Thyroid gland (tissue), 4 donors: ENCODE results near the gene PCBD2.

Source experiments
- CTCF ChIP-seq, 6 experiments: fragments of 200-600 bp in 3 of 6; fragments of 450-650 bp in 3 of 6; sonication (generic) in 3 of 6; IDR thresholded peaks; one replicate each; pipeline ENCODE4 v1.5.1; 2016 to 2019; ENCODE audit warnings: antibody characterized with exemption in 6 of 6, mild to moderate bottlenecking in 2 of 6, inconsistent platforms in 1 of 6, moderate library complexity in 1 of 6
- POLR2A ChIP-seq, 2 donors: fragments of 450-650 bp; IDR thresholded peaks; one replicate each; pipeline ENCODE4 v1.6.1; 2017; ENCODE audit warnings: antibody characterized with exemption in 2 of 2, mild to moderate bottlenecking in 2 of 2, moderate library complexity in 1 of 2

GRCh38 chr5:134874831-134875655 is 29.9 kb upstream of the PCBD2 start:
- peak in 1 of 2 donors; percentile 12 for TF ChIP-seq POLR2A (IDR thresholded peaks at IDR 0.05)
- no peak for TF ChIP-seq CTCF (IDR thresholded peaks at IDR 0.05)
